HG02870 (cell line): ENCODE results near the gene KRTAP4-6.
"Not testable (repeated sequence)": the region's sequence is repeated elsewhere in the genome, so short reads cannot be mapped to it uniquely, and the experiment has no call there.

Experiments used
- ATAC-seq: cut with Tn5 transposase; IDR thresholded peaks from one replicate; pipeline ENCODE4 v1.9.1; 2021; ENCODE audit warnings: mild to moderate bottlenecking, moderate library complexity; ENCODE audit not compliant: unreplicated experiment

The KRTAP4-6 gene

DNA sequence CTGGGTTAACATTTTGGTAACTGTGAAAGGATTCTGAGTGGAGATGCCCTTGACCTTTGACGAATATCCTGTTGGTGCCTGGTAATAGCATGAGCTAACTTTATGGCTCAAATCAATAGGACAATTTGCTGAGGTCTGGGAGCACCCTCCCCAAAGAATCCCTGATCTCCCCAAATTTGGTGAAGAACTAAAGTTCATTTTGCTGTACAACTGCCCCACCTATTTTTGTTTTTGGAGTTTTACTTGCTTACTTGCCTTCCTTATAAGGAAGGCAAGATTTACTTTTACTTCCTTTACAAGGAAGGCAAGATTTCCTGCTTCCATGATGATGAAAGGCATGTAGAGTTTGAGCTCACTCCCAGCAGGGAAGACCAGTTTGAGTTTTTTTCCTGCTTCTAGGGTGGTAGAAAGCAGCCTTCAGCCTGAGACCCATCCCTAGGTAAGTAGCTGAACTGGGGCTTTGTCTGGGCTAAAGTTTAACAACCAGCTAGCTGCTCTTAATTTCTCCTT lies 32.3 kb downstream of the KRTAP4-6 start:
- no peak for ATAC-seq

DNA sequence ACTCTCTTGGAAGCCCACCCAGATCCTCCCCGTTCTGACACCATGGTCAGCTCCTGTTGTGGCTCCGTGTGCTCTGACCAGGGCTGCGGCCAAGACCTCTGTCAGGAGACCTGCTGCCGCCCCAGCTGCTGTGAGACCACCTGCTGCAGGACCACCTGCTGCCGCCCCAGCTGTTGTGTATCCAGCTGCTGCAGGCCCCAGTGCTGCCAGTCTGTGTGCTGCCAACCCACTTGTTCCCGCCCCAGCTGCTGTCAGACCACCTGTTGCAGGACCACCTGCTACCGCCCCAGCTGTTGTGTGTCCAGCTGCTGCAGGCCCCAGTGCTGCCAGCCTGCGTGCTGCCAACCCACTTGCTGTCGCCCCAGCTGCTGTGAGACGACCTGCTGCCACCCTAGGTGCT lies 35.0 kb downstream of the KRTAP4-6 start, which contains the start of gene KRTAP4-9:
Gene KRTAP4-9 (plus strand): TSS at position 43 of the 400 bp plus-strand sequence. CDS start 0 bp downstream, at position 43.
- ATAC-seq: not testable (repeated sequence)

GRCh38 chr17:41104386-41105038 lies 35.8 kb downstream of the KRTAP4-6 start:
- not testable (repeated sequence) for ATAC-seq

- ATAC-seq: no peak
Measured at GRCh38 chr17:41103896-41104295, 36.4 kb downstream of the KRTAP4-6 start.

DNA sequence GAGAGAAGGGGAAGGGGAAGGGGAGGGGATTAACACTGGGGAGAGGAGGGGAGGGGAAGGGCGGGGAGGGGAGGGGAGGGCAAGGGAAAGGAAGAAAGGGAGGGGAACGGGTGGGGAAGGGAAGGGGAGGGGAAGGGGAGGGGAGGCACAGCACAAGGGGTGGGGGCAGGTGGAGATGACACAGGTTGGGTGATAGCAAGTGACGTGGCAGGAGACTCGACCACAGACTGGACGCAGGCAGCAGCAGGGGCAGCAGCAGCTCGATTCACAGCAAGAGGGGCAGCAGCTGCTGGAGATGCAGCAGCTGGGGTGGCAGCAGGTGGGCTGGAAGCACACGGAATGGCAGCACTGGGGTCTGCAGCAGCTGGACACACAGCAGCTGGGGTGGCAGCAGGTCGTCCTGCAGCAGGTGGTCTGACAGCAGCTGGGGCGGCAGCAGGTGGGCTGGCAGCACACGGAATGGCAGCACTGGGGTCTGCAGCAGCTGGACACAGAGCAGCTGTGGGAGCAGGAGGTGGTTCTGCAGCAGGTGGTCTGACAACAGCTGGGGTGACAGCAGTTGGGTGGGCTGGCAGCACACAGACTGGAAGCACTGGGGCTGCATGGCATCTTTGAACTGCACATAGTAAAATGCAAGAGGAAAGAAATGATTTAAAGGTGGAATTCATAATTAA lies 38.6 kb downstream of the KRTAP4-6 start, which contains the start of gene KRTAP4-16:
Gene KRTAP4-16 (minus strand): TSS at position 624 of the 674 bp plus-strand sequence. CDS start 0 bp downstream, at position 624.
- no peak for ATAC-seq

- not testable (repeated sequence) for ATAC-seq
Measured at GRCh38 chr17:41099682-41100480, 40.5 kb downstream of the KRTAP4-6 start.

DNA sequence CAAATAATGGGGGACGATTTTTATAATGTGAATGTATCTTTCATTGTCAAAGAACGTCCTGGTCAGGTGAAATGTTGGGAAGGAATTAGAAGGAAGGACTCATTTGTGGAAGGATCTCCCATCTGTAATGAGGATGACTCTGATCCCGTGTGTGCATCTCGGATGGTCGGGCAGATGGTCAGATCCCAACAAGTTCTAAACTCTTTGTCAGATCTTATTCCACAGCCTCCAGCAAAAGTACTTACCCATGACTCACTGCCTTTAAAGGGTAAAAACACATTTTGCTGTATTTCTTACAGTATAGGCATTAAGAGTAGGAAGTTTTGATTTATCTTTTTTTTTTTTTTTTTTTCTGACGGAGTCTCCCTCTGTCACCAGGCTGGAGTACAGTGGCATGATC lies 41.9 kb downstream of the KRTAP4-6 start:
- no peak for ATAC-seq

DNA sequence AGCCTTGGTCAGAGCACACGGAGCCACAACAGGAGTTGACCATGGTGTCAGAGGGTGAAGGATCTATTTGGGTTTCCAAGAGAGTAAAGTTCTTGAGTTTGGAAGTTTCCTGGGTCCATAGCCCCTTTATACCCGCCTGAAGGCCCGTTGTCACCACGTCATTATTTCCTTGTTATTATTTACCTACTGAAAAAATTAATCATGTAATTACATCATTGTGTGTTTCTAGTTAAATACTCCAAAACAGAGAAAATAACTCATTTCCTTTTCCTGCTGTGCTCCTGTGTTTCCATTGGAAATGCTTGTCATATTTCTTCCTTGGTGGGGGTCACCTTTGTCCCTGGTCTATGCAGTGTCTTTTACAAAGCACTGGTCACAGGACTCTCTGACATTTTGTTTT lies 42.3 kb downstream of the KRTAP4-6 start, which contains the start of gene KRTAP4-8:
Gene KRTAP4-8 (minus strand): TSS at position 101 of the 400 bp plus-strand sequence. CDS start 58 bp downstream, at position 43.
- ATAC-seq: no peak

DNA sequence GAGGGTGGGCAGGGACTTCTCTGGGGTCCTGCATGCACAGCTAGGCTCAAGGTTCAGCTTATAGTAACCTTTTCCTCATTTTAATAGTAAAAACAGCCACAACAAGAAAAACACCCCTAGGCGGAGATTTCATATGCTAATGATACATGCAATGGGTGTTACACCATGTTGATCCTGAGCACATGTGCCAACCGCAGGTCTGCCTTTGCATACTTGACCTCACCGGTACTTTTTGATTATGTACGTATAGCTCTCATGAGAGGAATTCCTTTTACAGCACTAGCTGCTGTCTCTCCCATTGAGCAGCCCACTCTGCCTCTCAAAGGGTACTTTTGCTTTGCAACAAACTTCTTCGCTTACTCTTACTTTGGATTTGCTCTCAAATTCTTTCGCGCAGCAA lies 44.3 kb downstream of the KRTAP4-6 start:
- ATAC-seq: no peak
